ENCODE results near the gene CORO7. TPM values are rescaled to one million over a fixed set of nuclear protein-coding genes. Genes with fewer than 3 reads are reported as not detected.

Gene CORO7
- 10 to 100 TPM; 34.3 to 37.5 TPM for total RNA-seq

DNA sequence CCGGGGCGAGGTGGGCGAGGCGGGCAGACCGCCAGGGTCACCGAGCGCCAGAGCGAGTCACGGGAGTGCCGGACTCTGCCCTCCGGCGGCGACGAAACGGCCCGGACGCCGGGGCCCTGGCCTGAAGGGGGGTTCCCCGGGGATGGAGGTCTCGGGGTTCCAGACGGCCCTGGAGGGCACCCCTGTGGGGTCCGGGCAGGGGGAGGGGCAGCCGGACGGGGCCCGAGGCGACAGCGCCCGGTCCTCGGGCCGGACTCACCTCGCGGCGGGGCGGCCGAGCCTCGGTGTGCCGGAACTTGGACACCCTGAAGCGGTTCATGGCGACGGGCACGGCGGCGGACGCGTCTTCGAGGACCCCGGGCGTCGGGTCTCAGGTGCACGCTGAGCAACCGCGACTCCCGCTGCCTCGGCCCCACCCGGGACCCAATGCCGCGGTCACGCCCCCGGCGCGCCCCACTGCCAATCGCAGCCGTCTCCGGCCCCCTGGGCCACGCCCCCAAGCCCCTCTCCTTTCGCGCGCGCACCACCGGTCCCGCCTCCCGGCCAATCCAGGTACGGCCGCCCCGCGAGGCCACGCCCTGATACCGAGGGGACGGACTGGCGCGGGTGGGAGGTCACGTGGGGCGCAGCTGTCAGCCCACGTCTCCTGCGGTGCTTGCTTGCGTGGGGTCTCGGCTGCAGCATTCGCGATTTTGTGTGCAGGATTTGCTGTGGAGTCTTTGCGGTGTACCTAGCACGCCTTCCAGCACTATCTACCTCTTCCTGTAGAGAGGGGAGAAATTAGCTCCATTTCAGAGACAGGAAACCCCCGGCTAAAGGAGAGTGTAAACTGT, at the start of gene CORO7:
Gene CORO7, minus strand, starts transcription at position 397 of the 833 bp plus-strand sequence. Its CDS starts 78 bp downstream, at position 319.

DNA sequence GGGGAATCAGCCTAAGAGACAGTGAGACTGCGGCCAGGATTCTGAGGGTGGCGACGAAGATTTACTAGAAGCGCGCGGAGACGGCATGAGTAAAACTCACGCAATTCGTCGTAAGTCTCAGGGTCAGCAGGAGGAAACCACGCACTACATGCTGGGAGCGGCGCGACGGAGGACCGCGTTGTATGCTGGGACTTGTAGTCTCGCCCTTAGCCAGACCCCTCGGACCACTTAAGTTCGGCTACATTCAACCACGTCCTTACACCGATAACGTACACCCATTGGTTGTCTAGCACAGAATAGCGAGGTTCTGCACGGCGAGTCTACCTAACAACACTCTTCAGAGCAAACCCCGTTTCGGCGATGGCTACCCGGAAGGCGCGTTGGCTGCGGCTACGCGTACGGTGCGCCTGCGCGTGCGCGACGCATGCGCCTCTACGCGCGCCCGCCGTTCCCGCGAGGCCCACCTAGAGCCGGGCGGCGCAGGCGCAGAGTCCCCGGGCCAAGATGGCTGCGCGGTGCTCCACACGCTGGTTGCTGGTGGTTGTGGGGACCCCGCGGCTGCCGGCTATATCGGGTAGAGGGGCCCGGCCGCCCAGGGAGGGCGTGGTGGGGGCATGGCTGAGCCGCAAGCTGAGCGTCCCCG, 9.1 kb upstream of the CORO7 start, which contains the start of gene DNAJA3:
Gene DNAJA3, plus strand, starts transcription at position 491 of the 643 bp plus-strand sequence. Its CDS starts 14 bp downstream, at position 505.

DNA sequence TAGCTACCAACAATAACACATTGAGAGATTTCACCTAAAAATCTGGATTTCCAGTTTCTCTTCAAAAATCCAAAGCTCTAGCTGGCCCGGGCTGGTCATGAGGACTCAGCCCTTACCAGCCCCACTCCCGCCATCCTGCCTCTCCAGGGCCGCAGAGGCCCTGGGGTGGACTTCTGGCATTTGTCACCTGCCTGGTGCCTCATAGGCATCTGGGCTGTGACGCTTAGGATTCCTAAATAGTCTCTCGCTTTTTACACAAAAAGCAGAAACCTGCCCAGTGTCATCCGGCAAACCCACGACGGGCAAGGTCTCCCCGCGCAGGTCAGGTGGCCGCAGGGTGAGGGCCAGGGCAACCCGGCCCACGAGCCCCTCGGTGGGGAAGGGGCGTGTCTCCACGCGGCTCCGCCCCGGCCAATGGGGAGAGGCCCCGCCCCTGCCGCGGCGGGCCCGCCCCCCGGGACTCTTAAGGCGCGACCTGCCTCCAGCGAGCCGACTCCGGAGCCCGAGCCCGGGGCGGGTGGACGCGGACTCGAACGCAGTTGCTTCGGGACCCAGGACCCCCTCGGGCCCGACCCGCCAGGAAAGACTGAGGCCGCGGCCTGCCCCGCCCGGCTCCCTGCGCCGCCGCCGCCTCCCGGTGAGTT, 44.9 kb downstream of the CORO7 start, which contains the start of gene VASN:
Gene VASN, plus strand, starts transcription at position 492 of the 644 bp plus-strand sequence. CDS start 9,030 bp downstream, outside the sequence.

DNA sequence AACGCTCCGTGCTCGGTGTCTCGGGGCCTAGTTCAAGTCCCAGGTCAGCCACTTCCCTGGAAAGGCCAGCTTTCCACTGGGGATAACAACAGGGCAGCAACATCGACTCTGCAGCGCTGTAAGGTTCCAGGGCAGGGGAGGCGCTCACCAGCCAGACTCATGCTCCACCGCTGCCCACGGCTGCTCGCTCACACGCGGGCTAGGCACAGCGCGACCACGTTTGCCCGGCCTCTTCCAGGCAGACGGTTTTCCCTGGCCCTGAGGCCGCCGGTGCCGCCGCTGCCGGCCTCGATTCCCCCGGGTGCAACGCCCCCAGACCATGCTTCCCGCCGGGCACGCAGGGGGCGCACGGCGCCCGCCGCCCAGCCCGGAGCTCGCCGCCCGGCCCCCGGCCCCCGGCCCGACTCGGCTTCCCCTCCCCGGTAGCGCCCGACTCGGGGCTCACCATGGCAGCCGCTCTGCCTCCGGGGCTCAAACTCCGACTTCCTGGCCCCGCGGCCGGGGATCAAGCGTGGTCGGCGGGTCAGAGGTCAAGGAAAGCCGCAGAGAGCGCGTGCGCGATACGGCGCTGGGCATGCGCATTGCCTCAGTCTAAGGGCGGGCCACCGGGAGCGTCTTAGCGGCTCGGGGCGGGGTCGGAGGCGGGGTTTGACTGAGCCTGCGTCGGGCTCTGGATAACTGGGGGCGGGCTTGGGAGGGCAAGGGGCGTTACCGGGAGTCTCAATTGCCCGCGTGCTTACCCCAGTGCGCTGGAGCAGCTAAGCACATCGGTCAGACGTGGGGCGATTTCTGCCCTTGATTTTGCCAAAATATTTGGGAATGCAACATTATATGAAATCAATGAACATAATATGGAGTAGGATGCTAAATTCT, 65.4 kb downstream of the CORO7 start, which contains the start of gene PAM16:
Gene PAM16, minus strand, starts transcription at position 535 of the 873 bp plus-strand sequence. Its CDS starts 87 bp downstream, at position 448.

DNA sequence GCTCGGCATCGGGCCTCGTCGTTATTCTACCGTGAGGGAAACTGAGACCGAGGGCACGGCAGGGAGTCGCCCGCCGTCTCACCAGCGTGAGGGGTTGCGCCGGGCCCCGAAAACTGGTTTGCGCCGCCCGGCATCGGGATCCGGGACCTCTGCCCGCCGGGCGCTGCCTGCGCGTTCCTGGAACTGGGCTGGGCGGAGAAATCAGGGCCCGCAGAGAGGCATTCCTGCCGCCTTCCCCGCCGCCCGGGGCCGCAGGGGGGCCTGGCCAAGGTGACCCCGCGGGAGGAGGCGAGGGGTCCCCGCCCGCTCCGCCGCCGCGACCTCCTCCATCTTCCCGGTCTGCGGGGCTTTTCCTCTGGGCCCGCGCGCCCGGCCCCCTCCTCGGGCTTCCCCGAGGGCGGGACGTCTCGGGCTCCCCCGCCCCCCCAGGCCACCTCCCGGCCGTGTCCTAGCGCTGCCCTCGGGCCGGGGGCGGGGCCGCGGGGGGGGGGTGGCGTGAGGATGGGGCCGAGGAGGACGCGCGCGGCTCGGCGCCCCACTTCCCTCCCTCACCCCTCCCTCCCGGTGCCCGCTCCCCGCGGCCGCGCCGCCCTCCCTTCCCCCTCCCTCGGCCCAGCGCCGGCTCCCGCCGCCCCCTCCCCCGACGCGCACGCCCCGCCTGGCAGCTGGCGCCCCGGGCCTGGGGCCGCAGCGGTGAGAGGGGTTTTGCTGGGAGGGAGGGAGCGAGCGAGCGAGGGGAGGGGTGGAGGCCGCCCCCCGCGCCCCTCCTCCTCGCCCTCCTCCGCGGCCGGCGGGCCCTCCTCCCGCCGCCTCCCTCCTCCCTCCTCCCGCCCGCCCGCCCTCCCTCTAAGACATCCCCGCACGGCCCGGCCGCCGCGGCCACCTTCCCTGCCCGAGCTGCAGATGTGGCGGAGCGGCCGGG, 100.9 kb downstream of the CORO7 start, which contains the start of gene GLIS2:
Gene GLIS2, plus strand, starts transcription at position 882 of the 922 bp plus-strand sequence. CDS start 16,214 bp downstream, outside the sequence.

Small RNAs within 50 kb of the gene (small RNA-seq; reads per million reads assigned to genes)
- gene AC012676.2, result 0 reads per million in 2 donors

Other genes starting within 250 kb of the CORO7 start
- not detected for gene SRL, start 174.5 kb downstream of the CORO7 start, total RNA-seq
- 10 to 100 TPM in 1 of 2 donors, 1 to 10 TPM in 1; 5.9 to 16.7 TPM for gene TFAP4, start 143.6 kb downstream of the CORO7 start, total RNA-seq
- gene GLIS2, start 100.5 kb downstream of the CORO7 start, total RNA-seq, result under 1 TPM; 0.33 to 0.34 TPM
- 10 to 100 TPM; 31.7 to 43.0 TPM for gene PAM16, start 65.3 kb downstream of the CORO7 start, total RNA-seq
- gene VASN, start 44.7 kb downstream of the CORO7 start, total RNA-seq, result 10 to 100 TPM in 1 of 2 donors, 1 to 10 TPM in 1; 7.3 to 28.9 TPM
- gene DNAJA3, start 9.3 kb upstream of the CORO7 start, total RNA-seq, result 10 to 100 TPM; 42.7 to 73.6 TPM
- gene NMRAL1, start 58.0 kb upstream of the CORO7 start, total RNA-seq, result 100 to 1,000 TPM; 100 to 119 TPM
- 100 to 1,000 TPM in 1 of 2 donors, 10 to 100 TPM in 1; 60.6 to 105 TPM for gene HMOX2, start 59.8 kb upstream of the CORO7 start, total RNA-seq
- 10 to 100 TPM in 1 of 2 donors, 1 to 10 TPM in 1; 8.7 to 14.1 TPM for gene CDIP1, start 122.2 kb upstream of the CORO7 start, total RNA-seq
- gene C16orf96, start 139.7 kb upstream of the CORO7 start, total RNA-seq, result not detected
- gene UBALD1, start 198.3 kb upstream of the CORO7 start, total RNA-seq, result 10 to 100 TPM in 1 of 2 donors, 1 to 10 TPM in 1; 6.5 to 13.0 TPM
- 10 to 100 TPM; 49.0 to 76.4 TPM for gene MGRN1, start 208.2 kb upstream of the CORO7 start, total RNA-seq